MM.1S (cell line): ENCODE measurements around the gene DACH1.

Experiments
- EZH2 ChIP-seq: fragments of 300-600 bp; sonication (generic); optimal IDR thresholded peaks from 2 replicates; pipeline ENCODE3; 2017; ENCODE audit warnings: low read depth, mild to moderate bottlenecking, antibody characterized with exemption, low read length, mixed read lengths
- TF ChIP-seq, protein P1 (sequence below): fragments of 300-600 bp; sonication (generic); IDR thresholded peaks from 2 replicates; pipeline ENCODE4 v1.5.1; 2016; ENCODE audit warnings: antibody characterized with exemption, low read length, mixed read lengths

DNA sequence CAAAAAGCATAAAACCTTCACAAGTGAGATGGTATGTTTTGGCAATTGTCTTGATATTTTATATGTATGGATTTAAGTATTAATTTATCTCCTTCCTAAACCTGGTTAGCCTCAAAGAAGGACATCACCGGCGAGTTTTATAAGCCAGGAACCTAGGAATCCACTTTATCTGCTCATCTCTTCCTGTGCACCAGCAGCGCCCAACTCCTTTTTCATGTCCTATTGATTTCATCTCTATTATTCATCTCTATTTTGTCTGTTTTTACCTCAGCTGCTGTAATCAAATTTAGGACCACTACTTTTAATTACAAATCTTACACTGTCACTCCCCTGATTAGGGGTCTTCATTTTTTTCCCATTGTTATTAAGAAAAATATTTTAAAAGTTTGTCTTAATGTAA is 286.4 kb downstream of the DACH1 start:
- no peak for TF ChIP-seq EZH2
- TF ChIP-seq, protein P1, sequence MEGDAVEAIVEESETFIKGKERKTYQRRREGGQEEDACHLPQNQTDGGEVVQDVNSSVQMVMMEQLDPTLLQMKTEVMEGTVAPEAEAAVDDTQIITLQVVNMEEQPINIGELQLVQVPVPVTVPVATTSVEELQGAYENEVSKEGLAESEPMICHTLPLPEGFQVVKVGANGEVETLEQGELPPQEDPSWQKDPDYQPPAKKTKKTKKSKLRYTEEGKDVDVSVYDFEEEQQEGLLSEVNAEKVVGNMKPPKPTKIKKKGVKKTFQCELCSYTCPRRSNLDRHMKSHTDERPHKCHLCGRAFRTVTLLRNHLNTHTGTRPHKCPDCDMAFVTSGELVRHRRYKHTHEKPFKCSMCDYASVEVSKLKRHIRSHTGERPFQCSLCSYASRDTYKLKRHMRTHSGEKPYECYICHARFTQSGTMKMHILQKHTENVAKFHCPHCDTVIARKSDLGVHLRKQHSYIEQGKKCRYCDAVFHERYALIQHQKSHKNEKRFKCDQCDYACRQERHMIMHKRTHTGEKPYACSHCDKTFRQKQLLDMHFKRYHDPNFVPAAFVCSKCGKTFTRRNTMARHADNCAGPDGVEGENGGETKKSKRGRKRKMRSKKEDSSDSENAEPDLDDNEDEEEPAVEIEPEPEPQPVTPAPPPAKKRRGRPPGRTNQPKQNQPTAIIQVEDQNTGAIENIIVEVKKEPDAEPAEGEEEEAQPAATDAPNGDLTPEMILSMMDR, result no peak
